Endodermal cell (in vitro differentiated cells): Measurements from ENCODE around the gene NISCH. TPM values are rescaled to one million over a fixed set of nuclear protein-coding genes. Genes with fewer than 3 reads are reported as not detected.

ENCODE experiments used
- DNase-seq: peaks from one replicate; pipeline ENCODE4 v3.0.0-alpha.2; 2017
- H3K27ac ChIP-seq: 2 replicates; pipeline ENCODE4 v1.5.1; 2013; ENCODE audit warnings: mild to moderate bottlenecking, low read depth, low read length, moderate library complexity
- H3K27me3 ChIP-seq: 2 replicates; pipeline ENCODE4 v1.6.1; 2013; ENCODE audit warnings: mild to moderate bottlenecking, low read length, moderate library complexity; ENCODE audit not compliant: insufficient read depth, control insufficient read depth, poor library complexity, severe bottlenecking
- H3K36me3 ChIP-seq: 2 replicates; pipeline ENCODE4 v1.7.0; 2013; ENCODE audit warnings: mild to moderate bottlenecking, low read length, moderate library complexity; ENCODE audit not compliant: control insufficient read depth, insufficient read depth
- H3K4me1 ChIP-seq: one replicate; pipeline ENCODE4 v1.7.0; 2013; ENCODE audit warnings: low read length; ENCODE audit not compliant: control insufficient read depth, insufficient read depth
- H3K4me3 ChIP-seq: 2 replicates; pipeline ENCODE4 v1.5.1; 2013; ENCODE audit warnings: mild to moderate bottlenecking, low read length, moderate library complexity
- H3K9ac ChIP-seq: 2 replicates; pipeline ENCODE4 v1.6.1; 2013; ENCODE audit warnings: mild to moderate bottlenecking, low read length, moderate library complexity; ENCODE audit not compliant: poor library complexity, severe bottlenecking; ENCODE audit errors: extremely low read depth
- H3K9me3 ChIP-seq: 2 replicates; pipeline ENCODE4 v1.6.1; 2013; ENCODE audit warnings: mild to moderate bottlenecking, low read length, moderate library complexity; ENCODE audit not compliant: control insufficient read depth
- H3K27ac Mint-ChIP-seq: 2 replicates; pipeline ENCODE4 v1.8.0; 2020; ENCODE audit warnings: mixed read lengths
- H3K27me3 Mint-ChIP-seq: 2 replicates; pipeline ENCODE4 v1.8.0; 2021; ENCODE audit warnings: mild to moderate bottlenecking, mixed read lengths; ENCODE audit not compliant: insufficient read depth
- H3K36me3 Mint-ChIP-seq: 2 replicates; pipeline ENCODE4 v1.8.0; 2020; ENCODE audit warnings: low read depth, mixed read lengths
- H3K4me1 Mint-ChIP-seq: 2 replicates; pipeline ENCODE4 v1.8.0; 2020; ENCODE audit warnings: mixed read lengths
- H3K4me3 Mint-ChIP-seq: 2 replicates; pipeline ENCODE4 v1.8.0; 2020; ENCODE audit warnings: mild to moderate bottlenecking, moderate library complexity, mixed read lengths
- H3K9me3 Mint-ChIP-seq: 2 replicates; pipeline ENCODE4 v1.8.0; 2020; ENCODE audit warnings: mild to moderate bottlenecking, mixed read lengths
- WGBS, 2 experiments: methylation state at CpG; one replicate each; pipeline versions ENCODE4 v1.1.5 to v1.1.7; 2013; ENCODE audit warnings: missing lambda C conversion rate in 2 of 2, mixed read lengths in 1 of 2; ENCODE audit not compliant: insufficient coverage in 1 of 2, insufficient read length in 1 of 2; 5-methylcytosine and 5-hydroxymethylcytosine counted together
- total RNA-seq, 2 donors: library from RNA; stranded (reverse); fragmentation: NEBNext Ultra II Directional in 1 of 2; extraction: Animal tissue kit (Norgen Biotek cat#: 25700) in 1 of 2; gene quantifications; 2 replicates in 1 of 2; 3 replicates in 1 of 2; pipeline ENCODE4 v1.2.1, GENCODE V29; 2021
- TF ChIP-seq, protein P1 (sequence below): fragments of 200-600 bp; sonication (generic); conservative IDR thresholded peaks from 2 replicates; pipeline ENCODE4 v1.5.0; 2021; ENCODE audit warnings: antibody characterized with exemption, mild to moderate bottlenecking

NISCH gene
- total RNA-seq, 2 donors from 2014 or later, result 151 to 156 TPM

DNA sequence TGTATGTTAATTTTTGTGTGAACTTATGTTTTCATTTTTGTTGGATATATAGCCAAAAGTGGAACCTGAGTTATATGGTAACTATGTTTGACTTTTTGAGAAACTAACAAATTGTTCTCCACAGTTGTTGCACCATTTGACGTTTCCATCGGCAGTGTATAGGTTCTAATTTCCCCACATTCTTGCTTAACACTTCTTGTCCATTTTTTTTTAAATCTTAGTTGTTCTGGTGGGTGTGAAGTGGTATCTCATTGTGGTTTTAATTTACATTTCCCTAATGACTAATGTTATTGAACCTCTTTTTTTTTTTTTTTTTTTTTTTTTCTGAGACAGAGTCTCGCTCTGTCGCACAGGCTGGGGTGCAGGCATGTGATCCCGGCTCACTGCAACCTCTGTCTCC, 8.0 kb downstream of the NISCH start:
- H3K4me3 ChIP-seq, result no peak overlapping the region
- Mint-ChIP-seq H3K4me1 (peaks cover 10% of the 10 kb centered on the region), H3K27me3 (no peaks in the 10 kb centered on the region), H3K4me3 (no peak overlapping the region), H3K27ac (no peak overlapping the region), H3K9me3 (no peaks in the 10 kb centered on the region), H3K36me3 (peaks cover 61% of the 10 kb centered on the region)
- H3K9ac ChIP-seq, result no peak overlapping the region
- no peak overlapping the region for H3K27ac ChIP-seq
- DNase-seq, result no peak
- no peaks in the 10 kb centered on the region for H3K27me3 ChIP-seq
- peaks cover 88% of the 10 kb centered on the region for H3K36me3 ChIP-seq
- H3K9me3 ChIP-seq, result no peaks in the 10 kb centered on the region
- no peaks in the 10 kb centered on the region for H3K4me1 ChIP-seq
- 95 to 97% methylated on average over 5 of the region's 5 CpGs for WGBS, 2 experiments
- TF ChIP-seq, protein P1, sequence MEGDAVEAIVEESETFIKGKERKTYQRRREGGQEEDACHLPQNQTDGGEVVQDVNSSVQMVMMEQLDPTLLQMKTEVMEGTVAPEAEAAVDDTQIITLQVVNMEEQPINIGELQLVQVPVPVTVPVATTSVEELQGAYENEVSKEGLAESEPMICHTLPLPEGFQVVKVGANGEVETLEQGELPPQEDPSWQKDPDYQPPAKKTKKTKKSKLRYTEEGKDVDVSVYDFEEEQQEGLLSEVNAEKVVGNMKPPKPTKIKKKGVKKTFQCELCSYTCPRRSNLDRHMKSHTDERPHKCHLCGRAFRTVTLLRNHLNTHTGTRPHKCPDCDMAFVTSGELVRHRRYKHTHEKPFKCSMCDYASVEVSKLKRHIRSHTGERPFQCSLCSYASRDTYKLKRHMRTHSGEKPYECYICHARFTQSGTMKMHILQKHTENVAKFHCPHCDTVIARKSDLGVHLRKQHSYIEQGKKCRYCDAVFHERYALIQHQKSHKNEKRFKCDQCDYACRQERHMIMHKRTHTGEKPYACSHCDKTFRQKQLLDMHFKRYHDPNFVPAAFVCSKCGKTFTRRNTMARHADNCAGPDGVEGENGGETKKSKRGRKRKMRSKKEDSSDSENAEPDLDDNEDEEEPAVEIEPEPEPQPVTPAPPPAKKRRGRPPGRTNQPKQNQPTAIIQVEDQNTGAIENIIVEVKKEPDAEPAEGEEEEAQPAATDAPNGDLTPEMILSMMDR, result no peak

- Histone ChIP-seq H3K36me3 (peaks cover 79% of the 10 kb centered on the region), H3K4me3 (no peak overlapping the region), H3K27ac (no peak overlapping the region), H3K9me3 (no peaks in the 10 kb centered on the region), H3K4me1 (no peaks in the 10 kb centered on the region), H3K27me3 (no peaks in the 10 kb centered on the region), H3K9ac (no peak overlapping the region)
- no peak for DNase-seq
- no peaks in the 10 kb centered on the region for H3K27me3 Mint-ChIP-seq
- peak overlapping the region; percentile 80 for H3K27ac Mint-ChIP-seq
- no peaks in the 10 kb centered on the region for H3K9me3 Mint-ChIP-seq
- peaks cover 10% of the 10 kb centered on the region for H3K4me1 Mint-ChIP-seq
- TF ChIP-seq, protein P1, result no peak
- H3K4me3 Mint-ChIP-seq, result no peak overlapping the region
- WGBS, 2 experiments, result 90 to 93% methylated on average over 5 to 9 of the region's 9 CpGs
- peaks cover 54% of the 10 kb centered on the region for H3K36me3 Mint-ChIP-seq
Observed at GRCh38 chr3:52468336-52468735, 12.9 kb downstream of the NISCH start.

DNA sequence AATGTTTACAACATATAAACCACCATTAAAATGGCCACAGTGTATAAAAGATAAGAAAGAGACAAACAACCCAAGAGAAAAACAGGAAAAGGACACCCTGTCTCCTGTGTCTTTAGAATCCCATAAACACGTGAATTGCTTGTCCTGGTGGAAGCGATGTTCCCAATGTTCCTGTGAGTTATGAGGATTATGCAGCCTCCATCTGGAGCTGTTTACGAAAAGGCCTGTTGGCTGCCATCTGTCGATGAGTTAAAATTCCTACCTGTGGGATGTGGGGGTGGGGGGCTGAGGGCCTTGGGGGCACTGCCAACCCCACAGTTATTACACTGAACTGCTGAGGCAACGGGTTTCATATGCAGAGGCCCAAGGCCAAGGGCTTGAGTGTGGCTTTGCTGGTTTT, 13.6 kb downstream of the NISCH start:
- H3K4me1 ChIP-seq, result no peaks in the 10 kb centered on the region
- WGBS, 2 experiments, result 93% methylated on average over 3 to 5 of the region's 5 CpGs
- peaks cover 56% of the 10 kb centered on the region for H3K36me3 Mint-ChIP-seq
- H3K27me3 ChIP-seq, result no peaks in the 10 kb centered on the region
- no peak overlapping the region for H3K4me3 Mint-ChIP-seq
- no peaks in the 10 kb centered on the region for H3K9me3 Mint-ChIP-seq
- no peaks in the 10 kb centered on the region for H3K27me3 Mint-ChIP-seq
- peaks cover 79% of the 10 kb centered on the region for H3K36me3 ChIP-seq
- DNase-seq, result no peak
- TF ChIP-seq, protein P1, result no peak
- peaks cover 10% of the 10 kb centered on the region for H3K4me1 Mint-ChIP-seq
- no peak overlapping the region for H3K9ac ChIP-seq
- H3K4me3 ChIP-seq, result no peak overlapping the region
- no peaks in the 10 kb centered on the region for H3K9me3 ChIP-seq
- peak overlapping the region; percentile 80 for H3K27ac Mint-ChIP-seq
- no peak overlapping the region for H3K27ac ChIP-seq
